RWPE2 (cell line): Measurements from ENCODE around the gene CCL18.

ENCODE experiments used
- ATAC-seq: fragments of 200-7000 bp; cut with Tn5 transposase; 3 replicates; pipeline ENCODE4 v1.9.1; 2021; ENCODE audit warnings: low read depth
- DNase-seq: peaks from one replicate; pipeline ENCODE4 v3.0.0-alpha.2; 2020; ENCODE audit warnings: low spot score
- H3K27ac ChIP-seq: fragments of 450-650 bp; 2 replicates; pipeline ENCODE4 v1.5.1; 2017; ENCODE audit warnings: mild to moderate bottlenecking; ENCODE audit not compliant: poor library complexity, severe bottlenecking
- H3K27me3 ChIP-seq: fragments of 250-450 bp; sonication (Bioruptor Pico); 2 replicates; pipeline ENCODE4 v1.5.1; 2021; ENCODE audit warnings: mild to moderate bottlenecking, moderate library complexity; ENCODE audit not compliant: insufficient read depth, poor library complexity, severe bottlenecking
- H3K36me3 ChIP-seq: fragments of 250-450 bp; sonication (Bioruptor Pico); 2 replicates; pipeline ENCODE4 v1.5.1; 2020; ENCODE audit warnings: low read depth, mild to moderate bottlenecking, moderate library complexity
- H3K4me1 ChIP-seq: fragments of 250-450 bp; sonication (Bioruptor Pico); 2 replicates; pipeline ENCODE4 v1.5.1; 2021; ENCODE audit warnings: mild to moderate bottlenecking, moderate library complexity; ENCODE audit not compliant: insufficient read depth, poor library complexity, severe bottlenecking
- H3K4me3 ChIP-seq: fragments of 250-450 bp; sonication (Bioruptor Pico); 2 replicates; pipeline ENCODE4 v1.5.1; 2021; ENCODE audit warnings: mild to moderate bottlenecking, moderate library complexity; ENCODE audit not compliant: severe bottlenecking
- H3K9me3 ChIP-seq: fragments of 250-450 bp; sonication (Bioruptor Pico); 2 replicates; pipeline ENCODE4 v1.5.1; 2021; ENCODE audit warnings: mild to moderate bottlenecking, moderate library complexity; ENCODE audit not compliant: severe bottlenecking
- CTCF ChIP-seq: fragments of 450-650 bp; IDR thresholded peaks from one replicate; pipeline ENCODE4 v1.5.1; 2017; ENCODE audit warnings: mild to moderate bottlenecking, moderate library complexity; ENCODE audit not compliant: poor library complexity, severe bottlenecking

The CCL18 gene

GRCh38 chr17:36019423-36019822 is 44.6 kb upstream of the CCL18 start:
- TF ChIP-seq CTCF = no peak
- Histone ChIP-seq H3K4me1 (no peaks in the 10 kb centered on the region), H3K9me3 (no peaks in the 10 kb centered on the region), H3K27ac (no peak overlapping the region), H3K4me3 (no peak overlapping the region), H3K27me3 (peaks cover 40% of the 10 kb centered on the region), H3K36me3 (no peaks in the 10 kb centered on the region)
- DNase-seq (no peak), ATAC-seq (no peak)

- DNase-seq = no peak
- no peak overlapping the region for H3K4me3 ChIP-seq
- H3K4me1 ChIP-seq = no peaks in the 10 kb centered on the region
- no peak for TF ChIP-seq CTCF
- H3K27ac ChIP-seq = no peak overlapping the region
- no peaks in the 10 kb centered on the region for H3K36me3 ChIP-seq
- no peaks in the 10 kb centered on the region for H3K9me3 ChIP-seq
- ATAC-seq = no peak
- H3K27me3 ChIP-seq = peaks cover 37% of the 10 kb centered on the region
These were observed 39.8 kb upstream of the CCL18 start for GRCh38 chr17:36024106-36024869.

- Histone ChIP-seq H3K4me1 (no peaks in the 10 kb centered on the region), H3K4me3 (no peak overlapping the region), H3K9me3 (no peaks in the 10 kb centered on the region), H3K36me3 (no peaks in the 10 kb centered on the region), H3K27me3 (peaks cover 12% of the 10 kb centered on the region), H3K27ac (no peak overlapping the region)
- DNase-seq = no peak
- no peak for TF ChIP-seq CTCF
- ATAC-seq = no peak
These were observed 36.3 kb upstream of the CCL18 start for GRCh38 chr17:36027761-36028160.

- ATAC-seq (no peak), DNase-seq (no peak)
- Histone ChIP-seq H3K27ac (no peak overlapping the region), H3K4me3 (no peak overlapping the region), H3K36me3 (no peaks in the 10 kb centered on the region), H3K27me3 (peaks cover 8% of the 10 kb centered on the region), H3K9me3 (no peaks in the 10 kb centered on the region), H3K4me1 (no peaks in the 10 kb centered on the region)
- no peak for TF ChIP-seq CTCF
These were observed 33.1 kb upstream of the CCL18 start for GRCh38 chr17:36030956-36031355.

GRCh38 chr17:36034127-36034526 is 29.9 kb upstream of the CCL18 start:
- no peak overlapping the region for H3K27ac ChIP-seq
- DNase-seq = no peak
- TF ChIP-seq CTCF = no peak
- H3K36me3 ChIP-seq = no peaks in the 10 kb centered on the region
- H3K9me3 ChIP-seq = no peaks in the 10 kb centered on the region
- H3K4me3 ChIP-seq = no peak overlapping the region
- H3K4me1 ChIP-seq = no peaks in the 10 kb centered on the region
- no peak for ATAC-seq
- H3K27me3 ChIP-seq = peaks cover 5% of the 10 kb centered on the region
